Fibroblast of lung (primary cell): ENCODE results near the gene TMEM132C.

ENCODE experiments used
- EZH2 ChIP-seq: IDR thresholded peaks from 2 replicates; pipeline ENCODE4 v1.5.1; 2012; ENCODE audit warnings: low read length, control low read depth, mild to moderate bottlenecking; ENCODE audit errors: missing control alignments
- TF ChIP-seq, protein P1 (sequence below), 2 donors: IDR thresholded peaks in 1 of 2; conservative IDR thresholded peaks in 1 of 2; 1 replicate in 1 of 2; 2 replicates in 1 of 2; pipeline ENCODE4 v1.5.1; 2011 to 2012; ENCODE audit warnings: low read length in 2 of 2, control low read depth in 1 of 2, inconsistent platforms in 1 of 2, low read depth in 1 of 2, mild to moderate bottlenecking in 1 of 2

DNA sequence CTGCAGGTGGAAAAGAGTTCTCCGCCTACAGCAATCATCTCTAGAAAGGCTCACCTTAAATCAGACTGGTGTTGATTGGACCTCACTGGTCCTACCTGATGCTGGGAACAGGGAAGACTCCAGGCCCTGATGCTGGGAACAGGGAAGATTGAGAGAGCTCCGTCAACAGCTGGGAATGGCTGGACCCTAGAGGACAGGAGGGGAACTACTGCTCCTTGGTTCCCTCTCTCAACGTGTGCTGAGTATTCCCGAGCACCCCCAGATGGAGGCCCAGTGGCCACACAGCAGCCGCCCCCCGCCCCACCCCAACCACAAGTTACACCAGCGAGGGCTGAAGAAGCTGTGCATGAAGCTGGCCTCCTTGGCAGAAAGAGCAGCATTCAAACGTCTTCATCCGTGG lies 316.5 kb downstream of the TMEM132C start:
- no peak for TF ChIP-seq EZH2
- TF ChIP-seq, protein P1, sequence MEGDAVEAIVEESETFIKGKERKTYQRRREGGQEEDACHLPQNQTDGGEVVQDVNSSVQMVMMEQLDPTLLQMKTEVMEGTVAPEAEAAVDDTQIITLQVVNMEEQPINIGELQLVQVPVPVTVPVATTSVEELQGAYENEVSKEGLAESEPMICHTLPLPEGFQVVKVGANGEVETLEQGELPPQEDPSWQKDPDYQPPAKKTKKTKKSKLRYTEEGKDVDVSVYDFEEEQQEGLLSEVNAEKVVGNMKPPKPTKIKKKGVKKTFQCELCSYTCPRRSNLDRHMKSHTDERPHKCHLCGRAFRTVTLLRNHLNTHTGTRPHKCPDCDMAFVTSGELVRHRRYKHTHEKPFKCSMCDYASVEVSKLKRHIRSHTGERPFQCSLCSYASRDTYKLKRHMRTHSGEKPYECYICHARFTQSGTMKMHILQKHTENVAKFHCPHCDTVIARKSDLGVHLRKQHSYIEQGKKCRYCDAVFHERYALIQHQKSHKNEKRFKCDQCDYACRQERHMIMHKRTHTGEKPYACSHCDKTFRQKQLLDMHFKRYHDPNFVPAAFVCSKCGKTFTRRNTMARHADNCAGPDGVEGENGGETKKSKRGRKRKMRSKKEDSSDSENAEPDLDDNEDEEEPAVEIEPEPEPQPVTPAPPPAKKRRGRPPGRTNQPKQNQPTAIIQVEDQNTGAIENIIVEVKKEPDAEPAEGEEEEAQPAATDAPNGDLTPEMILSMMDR (conservative IDR thresholded peaks at IDR 0.05 in 1 of 2, IDR thresholded peaks at IDR 0.05 in 1 of 2; ENCODE audit: low read depth in 1 of 2, low read length in 2 of 2): no peak
